ENCODE data around the gene YEATS2. TPM values are rescaled to one million over a fixed set of nuclear protein-coding genes. Genes with fewer than 3 reads are reported as not detected.
A peak's percentile ranks its signal among the peaks of the same experiment; 100 is the strongest.
"Not testable (repeated sequence)": the region's sequence is repeated elsewhere in the genome, so short reads cannot be mapped to it uniquely, and the experiment has no call there.

YEATS2 gene
- 10 to 100 TPM; 35.8 to 40.9 (median 38.4) TPM for polyA plus RNA-seq (ENCODE audit: insufficient read length in 3 of 3)
- long read RNA-seq, donor 1, partial matches to known transcripts, result 6 of 7 reads
- long read RNA-seq, donor 1, other reads (novel, unspliced or antisense), result 0 of 7 reads
- long read RNA-seq, donor 2, result 0 reads
- long read RNA-seq, donor 3, full-length matches to known transcripts, result 2 of 64 reads
- long read RNA-seq, donor 3, partial matches to known transcripts, result 11 of 64 reads
- long read RNA-seq, donor 3, other reads (novel, unspliced or antisense), result 51 of 64 reads
- long read RNA-seq, donor 4, partial matches to known transcripts, result 10 of 36 reads
- long read RNA-seq, donor 4, other reads (novel, unspliced or antisense), result 26 of 36 reads
- long read RNA-seq, donor 5, result 0 reads
- long read RNA-seq, donor 6, partial matches to known transcripts, result 5 of 6 reads
- long read RNA-seq, donor 6, other reads (novel, unspliced or antisense), result 0 of 6 reads
- long read RNA-seq, donor 7, partial matches to known transcripts, result 30 of 30 reads
- long read RNA-seq, donor 7, other reads (novel, unspliced or antisense), result 0 of 30 reads
- long read RNA-seq, donor 8, full-length matches to known transcripts, result 3 of 30 reads
- long read RNA-seq, donor 8, partial matches to known transcripts, result 27 of 30 reads
- long read RNA-seq, donor 8, other reads (novel, unspliced or antisense), result 0 of 30 reads
- long read RNA-seq, donor 9, result 0 reads
- long read RNA-seq, donor 10, result 0 reads
- long read RNA-seq, donor 11, partial matches to known transcripts, result 12 of 12 reads
- long read RNA-seq, donor 11, other reads (novel, unspliced or antisense), result 0 of 12 reads
- long read RNA-seq, donor 12, partial matches to known transcripts, result 22 of 38 reads
- long read RNA-seq, donor 12, other reads (novel, unspliced or antisense), result 16 of 38 reads
- long read RNA-seq, donor 13, partial matches to known transcripts, result 14 of 14 reads
- long read RNA-seq, donor 13, other reads (novel, unspliced or antisense), result 0 of 14 reads
- long read RNA-seq, donor 14, result 0 reads
- long read RNA-seq, donor 15, result 0 reads
- long read RNA-seq, donor 16, full-length matches to known transcripts, result 4 of 110 reads
- long read RNA-seq, donor 16, partial matches to known transcripts, result 37 of 110 reads
- long read RNA-seq, donor 16, other reads (novel, unspliced or antisense), result 69 of 110 reads

DNA sequence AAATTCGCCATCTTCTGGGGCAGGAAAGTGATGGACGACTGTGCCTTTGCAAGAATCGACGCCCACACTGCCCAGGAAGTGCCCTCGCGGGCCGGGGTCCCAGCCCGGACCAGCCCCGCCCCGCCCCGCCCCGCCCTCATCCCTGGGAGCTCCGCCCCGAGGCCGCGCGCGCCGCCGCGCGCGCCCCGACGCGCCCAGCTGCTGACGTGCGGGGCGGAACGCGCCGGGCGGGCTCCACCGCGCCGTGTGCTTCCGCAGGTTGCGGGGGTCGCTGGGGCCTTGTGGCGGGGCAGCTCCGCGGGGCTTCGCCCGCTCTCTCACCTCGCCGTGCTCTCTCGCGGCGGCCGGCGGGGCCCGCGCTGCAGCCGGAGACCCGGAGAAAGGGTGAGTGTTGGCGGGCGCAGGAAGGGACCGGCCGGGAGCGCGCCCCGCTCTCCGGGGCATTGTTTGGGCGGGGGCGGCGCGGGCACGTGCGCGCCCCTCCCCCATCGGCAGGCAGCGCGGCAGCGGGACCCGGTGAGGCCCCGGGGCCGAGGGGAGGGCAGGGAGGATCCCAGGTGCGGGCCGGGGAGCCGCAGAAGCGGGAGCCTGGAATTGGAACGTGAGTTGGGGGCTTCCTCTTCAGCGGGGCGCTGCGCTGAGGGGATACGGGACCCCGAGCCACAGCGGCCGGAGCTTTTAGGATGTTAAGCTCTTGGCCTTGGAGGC is at the start of gene YEATS2:
YEATS2 (plus strand) TSS at position 188 of the 708 bp plus-strand sequence. CDS start 17,366 bp downstream, outside the sequence.
- DNase-seq (ENCODE audit: extremely low read depth in 1 of 11, low read depth in 9 of 11, low spot score in 4 of 11), result peak; percentile 30 to 72 (median 59)

DNA sequence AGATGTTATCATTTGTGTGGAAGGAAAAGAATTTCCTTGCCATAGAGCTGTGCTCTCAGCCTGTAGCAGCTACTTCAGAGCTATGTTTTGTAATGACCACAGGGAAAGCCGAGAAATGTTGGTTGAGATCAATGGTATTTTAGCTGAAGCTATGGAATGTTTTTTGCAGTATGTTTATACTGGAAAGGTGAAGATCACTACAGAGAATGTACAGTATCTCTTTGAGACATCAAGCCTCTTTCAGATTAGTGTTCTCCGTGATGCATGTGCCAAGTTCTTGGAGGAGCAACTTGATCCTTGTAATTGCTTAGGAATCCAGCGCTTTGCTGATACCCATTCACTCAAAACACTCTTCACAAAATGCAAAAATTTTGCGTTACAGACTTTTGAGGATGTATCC is 47.0 kb upstream of the YEATS2 start:
- no peak for DNase-seq (ENCODE audit: extremely low read depth in 1 of 11, low read depth in 9 of 11, low spot score in 4 of 11)

DNA sequence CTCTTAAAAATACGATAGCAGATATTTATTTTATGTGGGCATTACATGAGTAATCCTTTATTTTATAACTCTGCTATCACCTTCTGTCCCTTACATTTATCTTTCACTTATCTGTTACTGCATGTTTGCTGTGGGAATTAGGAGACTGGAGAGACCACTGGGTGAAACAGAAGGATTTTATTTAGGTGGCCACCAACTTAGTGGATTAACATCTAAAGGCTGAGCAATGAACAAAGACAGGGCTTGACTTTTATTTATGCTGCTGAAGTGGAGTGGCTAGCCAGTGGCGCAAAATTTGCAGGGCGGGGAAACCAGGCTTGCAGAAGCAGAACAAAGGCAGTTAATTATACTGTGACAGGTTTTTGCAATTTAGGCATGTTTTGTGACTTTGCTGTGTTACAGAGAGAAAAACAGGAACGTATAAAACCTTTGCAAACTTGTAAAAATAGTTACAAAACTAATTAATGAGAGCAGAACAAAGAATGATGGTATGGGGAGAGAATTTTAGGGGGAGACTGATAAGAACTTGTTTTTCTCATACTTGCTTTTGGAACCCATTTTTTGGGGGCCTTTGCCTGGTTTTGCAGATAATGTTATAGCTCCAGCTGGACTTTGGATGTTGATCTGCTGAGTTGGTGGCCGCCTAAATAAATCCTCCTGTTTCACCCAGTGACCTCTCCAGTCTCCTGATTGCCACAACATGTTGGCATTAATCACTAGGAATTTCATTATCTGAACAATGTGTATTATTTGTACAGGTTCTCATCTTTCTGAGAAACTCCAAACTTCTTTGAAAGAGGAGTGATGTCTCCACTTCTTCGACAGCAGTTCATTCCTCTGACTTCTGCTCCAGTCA is 44.2 kb upstream of the YEATS2 start:
- DNase-seq (ENCODE audit: extremely low read depth in 1 of 11, low read depth in 9 of 11, low spot score in 4 of 11), result no peak

DNA sequence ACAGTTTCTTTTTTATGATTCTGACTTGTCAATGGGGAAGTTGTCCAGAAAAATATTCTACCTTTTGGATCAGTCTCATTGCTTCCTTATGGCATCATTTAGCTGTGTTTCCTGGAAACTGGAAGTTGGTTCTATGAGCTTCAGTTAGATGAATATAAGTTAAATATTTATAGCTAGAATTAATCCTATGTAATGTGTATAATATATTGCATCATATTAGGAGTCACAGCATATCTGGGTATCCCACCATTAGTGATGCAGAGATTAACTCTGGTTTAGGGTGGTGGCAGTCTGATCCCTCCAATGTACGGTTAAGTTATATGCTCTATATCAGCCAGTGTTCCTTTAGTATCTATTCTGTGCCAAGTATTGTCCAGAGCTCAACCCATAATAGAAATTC is 42.9 kb upstream of the YEATS2 start:
- DNase-seq (ENCODE audit: extremely low read depth in 1 of 11, low read depth in 9 of 11, low spot score in 4 of 11), result no peak

DNA sequence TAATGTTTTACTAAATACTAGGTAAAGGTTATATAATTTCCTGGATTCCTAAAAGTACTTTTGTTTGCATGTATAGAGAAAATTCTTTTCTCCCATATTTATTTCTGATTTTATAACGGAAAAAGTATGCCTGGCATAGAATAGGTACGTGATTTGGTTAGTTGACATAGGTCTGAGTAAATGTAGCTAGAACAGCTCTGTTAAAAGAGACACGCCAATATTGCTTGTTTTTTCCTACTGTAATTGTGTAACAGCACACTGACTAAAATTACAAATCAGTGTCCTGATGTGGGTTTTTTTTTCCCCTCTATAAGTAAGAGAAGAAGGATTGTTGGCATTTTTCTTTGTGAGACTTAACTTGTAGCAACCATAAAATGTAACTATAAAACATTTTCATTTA is 35.5 kb upstream of the YEATS2 start:
- DNase-seq (ENCODE audit: extremely low read depth in 1 of 11, low read depth in 9 of 11, low spot score in 4 of 11), result no peak

DNA sequence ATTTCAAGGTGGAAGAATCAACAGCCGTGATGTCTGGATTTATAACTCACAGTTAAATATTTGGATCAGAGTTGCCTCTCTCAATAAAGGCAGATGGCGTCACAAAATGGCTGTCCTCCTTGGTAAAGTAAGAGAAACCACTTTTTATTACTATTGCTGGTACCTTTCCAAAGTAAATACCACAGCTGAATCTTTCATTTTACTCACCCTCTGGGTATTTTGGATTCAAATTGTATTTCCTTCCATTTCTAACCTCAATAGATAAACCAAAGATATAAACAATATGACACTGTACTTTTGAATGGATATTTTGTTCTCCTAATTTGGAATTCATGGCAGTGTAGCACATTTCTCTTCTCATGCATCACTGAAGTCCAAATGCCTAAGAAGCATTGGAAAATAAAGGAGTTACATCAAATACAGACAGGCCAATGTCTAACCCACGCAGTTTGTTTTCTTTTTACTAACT is 32.6 kb upstream of the YEATS2 start:
- no peak for DNase-seq (ENCODE audit: extremely low read depth in 1 of 11, low read depth in 9 of 11, low spot score in 4 of 11)

DNA sequence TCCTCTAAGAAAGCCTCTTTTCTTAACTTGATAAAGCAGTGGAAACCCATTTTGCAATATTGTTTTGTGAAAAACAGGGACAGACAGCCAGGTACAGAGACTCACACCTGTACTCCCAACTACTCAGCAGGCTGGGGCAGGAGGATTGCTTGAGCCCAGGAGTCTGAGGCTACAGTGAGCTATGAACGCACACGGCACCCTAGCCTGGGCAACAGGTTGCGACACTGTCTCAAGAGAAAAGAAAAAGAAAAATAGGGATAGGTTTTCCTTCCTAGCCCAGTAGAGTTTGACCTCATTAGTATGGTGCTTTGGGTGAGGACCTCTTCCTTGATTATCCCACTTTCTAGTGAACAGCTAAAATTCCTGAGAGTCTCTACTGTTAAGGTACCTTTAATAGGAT is 17.5 kb upstream of the YEATS2 start:
- DNase-seq (ENCODE audit: extremely low read depth in 1 of 11, low read depth in 9 of 11, low spot score in 4 of 11), result no peak

DNA sequence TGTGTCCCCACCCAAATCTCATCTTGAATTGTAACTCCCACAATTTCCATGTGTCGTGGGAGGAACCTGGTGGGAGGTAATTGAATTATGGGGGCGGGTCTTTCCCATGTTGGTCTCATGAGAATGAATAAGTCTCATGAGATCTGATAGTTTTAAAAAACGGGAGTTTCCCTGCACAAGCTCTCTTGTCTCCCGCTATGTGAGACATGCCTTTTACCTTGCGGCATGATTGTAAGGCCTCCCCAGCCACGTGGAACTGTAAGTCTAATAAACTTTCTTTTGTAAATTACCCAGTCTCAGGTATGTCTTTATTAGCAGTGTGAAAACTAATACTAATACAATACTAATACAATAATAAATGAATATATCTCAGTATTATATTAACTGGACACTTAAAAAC is 9.9 kb upstream of the YEATS2 start:
- DNase-seq (ENCODE audit: extremely low read depth in 1 of 11, low read depth in 9 of 11, low spot score in 4 of 11), result no peak

DNA sequence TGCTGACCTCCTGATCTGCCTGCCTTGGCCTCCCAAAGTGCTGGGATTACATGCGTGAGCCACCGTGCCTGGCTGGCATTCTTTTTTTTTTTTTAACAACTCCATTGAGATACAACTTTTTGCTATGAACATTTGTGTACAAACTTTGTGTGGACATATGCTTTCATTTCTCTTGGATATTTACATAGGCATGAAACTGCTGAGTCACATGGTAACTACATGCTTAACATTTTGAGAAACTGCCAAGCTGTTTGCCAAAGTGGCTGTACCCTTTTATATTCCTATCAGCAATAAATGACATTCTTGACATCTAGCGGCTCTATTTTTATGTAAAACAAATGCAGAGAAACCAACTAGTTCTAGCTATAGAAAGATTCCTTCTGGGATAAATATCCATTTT is 8.7 kb upstream of the YEATS2 start:
- no peak for DNase-seq (ENCODE audit: extremely low read depth in 1 of 11, low read depth in 9 of 11, low spot score in 4 of 11)

DNA sequence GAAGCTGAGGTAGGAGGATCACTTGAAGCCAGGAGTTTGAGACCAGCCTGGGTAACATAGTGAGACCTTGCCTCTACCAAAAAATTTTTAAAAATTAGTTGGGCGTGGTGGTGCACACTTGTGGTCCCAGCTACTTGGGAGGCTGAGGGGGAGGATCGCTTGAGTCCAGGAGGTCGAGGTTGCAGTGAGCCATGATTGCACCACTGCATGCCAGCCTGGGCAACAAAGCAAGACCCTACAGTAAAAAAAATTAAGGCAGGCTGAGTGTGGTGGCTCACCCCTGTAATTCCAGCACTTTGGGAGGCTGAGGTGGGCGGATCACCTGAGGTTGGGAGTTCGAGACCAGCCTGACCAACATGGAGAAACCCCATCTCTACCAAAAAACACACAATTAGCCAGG is 8.0 kb upstream of the YEATS2 start:
- not testable (repeated sequence) for DNase-seq (ENCODE audit: extremely low read depth in 1 of 11, low read depth in 9 of 11, low spot score in 4 of 11)

DNA sequence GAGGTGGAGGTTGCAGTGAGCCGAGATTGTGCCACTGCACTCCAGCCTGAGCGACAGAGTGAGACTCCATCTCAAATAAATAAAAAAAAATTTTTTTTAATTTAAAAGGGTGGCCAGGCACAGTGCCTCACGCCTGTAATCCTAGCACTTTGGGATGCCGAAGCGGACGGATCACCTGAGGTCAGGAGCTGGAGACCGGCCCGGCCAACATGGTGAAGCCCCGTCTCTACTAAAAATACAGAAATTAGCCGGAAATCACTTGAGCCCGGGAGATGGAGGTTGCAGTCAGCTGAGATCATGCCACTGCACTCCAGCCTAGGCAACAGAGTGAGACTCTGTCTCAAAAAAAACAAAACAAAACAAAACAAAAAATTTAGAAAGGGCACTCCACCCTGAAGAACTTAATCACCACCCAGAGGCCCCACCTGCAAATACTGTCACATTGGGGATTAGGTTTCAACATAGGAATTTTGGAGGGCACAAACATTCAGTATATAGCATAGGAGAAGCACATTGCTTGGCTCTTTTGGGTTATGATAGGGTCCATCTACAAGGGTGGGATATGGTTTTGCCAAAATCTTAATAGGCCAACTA is 7.1 kb upstream of the YEATS2 start:
- no peak for DNase-seq (ENCODE audit: extremely low read depth in 1 of 11, low read depth in 9 of 11, low spot score in 4 of 11)

DNA sequence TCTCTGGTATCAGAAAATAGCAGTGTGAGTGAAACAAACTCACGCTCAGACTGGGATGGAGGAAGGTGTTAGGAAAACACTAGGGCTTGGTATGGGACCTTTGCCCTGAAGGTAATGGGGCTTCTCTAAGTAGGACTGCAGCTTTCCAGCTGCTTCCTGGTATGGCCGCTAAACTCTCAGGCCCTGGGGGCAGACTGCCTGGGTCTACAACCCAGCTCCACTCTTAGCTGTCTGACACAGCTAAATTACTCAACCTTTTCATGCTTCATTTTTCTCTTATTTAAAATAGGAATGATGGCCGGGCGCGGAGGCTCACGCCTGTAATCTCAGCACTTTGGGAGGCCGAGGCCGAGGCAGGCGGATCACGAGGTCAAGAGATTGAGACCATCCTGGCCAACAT is 5.2 kb upstream of the YEATS2 start:
- DNase-seq (ENCODE audit: extremely low read depth in 1 of 11, low read depth in 9 of 11, low spot score in 4 of 11), result no peak

DNA sequence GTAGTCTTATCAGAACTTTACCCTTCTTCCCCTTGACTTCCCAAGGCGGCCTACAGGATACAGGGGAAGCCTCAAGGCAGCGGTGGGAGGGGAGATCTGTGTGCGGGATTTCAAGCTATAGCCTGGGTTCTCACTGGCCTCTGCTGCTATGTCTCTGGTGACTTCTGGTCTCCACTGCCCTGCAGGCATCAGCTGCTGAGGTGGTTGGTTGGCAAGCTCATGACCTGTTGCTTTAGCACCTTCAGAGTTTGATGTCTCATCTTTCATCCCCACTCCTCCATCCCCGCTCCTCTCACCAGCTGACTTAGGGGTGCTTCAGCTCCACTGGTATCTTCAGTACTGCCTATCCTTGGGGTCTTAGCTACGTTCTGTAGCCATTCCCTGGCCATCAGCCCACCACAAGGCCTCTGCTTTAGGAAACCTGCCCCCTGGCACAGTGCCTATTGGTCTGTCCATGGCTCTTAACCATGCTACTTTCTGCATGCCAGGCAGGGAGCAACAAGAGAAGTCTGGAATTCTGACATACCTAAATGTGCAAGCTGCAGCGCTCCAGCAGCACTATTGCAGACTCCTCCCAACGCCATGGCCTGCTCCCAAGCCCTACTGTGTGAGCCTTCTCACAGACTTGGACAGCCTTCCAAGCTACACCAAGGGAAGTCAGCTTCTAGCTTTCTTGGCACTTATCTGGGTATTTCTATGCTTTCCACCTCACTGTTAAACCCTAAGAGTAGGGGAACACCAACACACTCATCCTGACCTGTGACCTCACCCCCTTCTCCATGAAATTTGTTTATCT is 1.8 kb upstream of the YEATS2 start:
- no peak for DNase-seq (ENCODE audit: extremely low read depth in 1 of 11, low read depth in 9 of 11, low spot score in 4 of 11)

DNA sequence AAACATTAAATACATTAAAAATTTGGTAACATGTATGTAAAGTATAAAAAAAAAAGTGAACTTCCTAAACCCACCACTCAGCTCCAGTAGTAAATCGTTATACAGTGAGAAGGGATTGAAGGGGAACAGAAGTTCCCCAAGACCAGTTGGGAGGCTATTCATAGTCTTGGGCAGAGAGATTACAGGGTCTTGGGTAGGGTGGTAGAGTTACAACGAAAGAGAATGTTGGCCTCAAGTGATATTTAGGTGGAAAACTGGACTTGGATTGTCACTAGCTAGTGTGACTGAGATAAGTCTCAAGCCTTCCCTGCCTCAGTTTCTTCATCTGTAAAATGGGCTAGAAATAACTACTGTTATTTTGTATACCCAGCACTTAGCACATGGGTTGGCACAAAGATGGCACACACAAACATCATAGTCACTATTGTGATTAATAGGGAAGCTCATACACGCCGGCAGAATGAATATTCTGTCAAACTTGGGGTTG is 431 bp upstream of the YEATS2 start:
- DNase-seq (ENCODE audit: extremely low read depth in 1 of 11, low read depth in 9 of 11, low spot score in 4 of 11), result no peak

DNA sequence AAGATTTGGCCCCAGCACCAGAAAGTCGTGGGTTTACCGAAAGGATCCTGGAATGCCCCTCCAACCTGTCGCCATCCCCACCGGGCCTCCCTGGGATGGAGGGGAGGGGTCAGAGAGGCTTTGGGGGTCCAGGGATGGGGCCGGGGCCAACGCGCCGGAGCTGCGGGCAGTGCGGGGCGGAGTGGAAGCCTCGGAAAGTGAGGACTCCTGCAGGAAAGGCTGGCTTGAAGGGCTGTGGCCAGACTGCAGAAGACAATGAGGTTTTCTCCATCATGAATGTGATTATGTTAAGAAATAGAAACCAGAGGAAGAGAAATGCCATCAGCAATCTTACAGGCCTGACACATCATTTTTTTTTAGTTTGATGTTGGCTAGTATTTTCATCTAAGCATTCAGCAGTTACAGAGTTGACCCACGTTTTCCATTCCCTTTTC is 738 bp downstream of the YEATS2 start:
- DNase-seq (ENCODE audit: extremely low read depth in 1 of 11, low read depth in 9 of 11, low spot score in 4 of 11), result peak in 3 of 11 donors; percentile 8 to 15 (median 10)

DNA sequence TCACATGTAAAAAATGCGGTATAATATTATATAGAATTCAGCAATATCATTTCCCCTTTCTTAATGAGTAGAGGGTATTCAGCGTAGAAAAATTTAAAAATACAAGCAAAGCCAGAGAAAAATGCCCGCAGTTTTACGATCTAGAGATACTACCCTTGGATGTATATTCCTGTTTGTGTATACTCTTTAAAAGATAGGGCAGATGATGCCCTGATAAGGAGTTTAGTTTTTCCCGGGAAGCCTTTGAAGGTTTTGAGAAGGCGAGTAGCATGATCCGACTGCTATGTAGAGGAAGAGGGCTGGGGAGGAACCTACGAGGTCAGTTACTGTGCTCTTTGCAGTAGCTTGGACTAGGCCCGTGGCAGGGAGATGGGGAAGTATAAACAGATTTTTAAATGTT is 1.2 kb downstream of the YEATS2 start:
- DNase-seq (ENCODE audit: extremely low read depth in 1 of 11, low read depth in 9 of 11, low spot score in 4 of 11), result peak in 2 of 11 donors; percentile 17 to 30
